DND-41 (cell line): ENCODE measurements around the gene SPAG16.

ENCODE experiments used
- ATAC-seq: fragments of 200-7000 bp; cut with Tn5 transposase; 3 replicates; pipeline ENCODE4 v1.9.1; 2021; ENCODE audit warnings: low read depth; ENCODE audit not compliant: insufficient read depth
- DNase-seq: peaks from one replicate; pipeline ENCODE4 v3.0.0-alpha.2; 2020
- H2AFZ ChIP-seq: 2 replicates; pipeline ENCODE4 v1.6.0; 2012; ENCODE audit warnings: low read depth, low read length
- H3K27ac ChIP-seq: 2 replicates; pipeline ENCODE4 v1.5.1; 2012; ENCODE audit warnings: low read length, inconsistent platforms
- H3K27me3 ChIP-seq: fragments of 200-600 bp; sonication (generic); 2 replicates; pipeline ENCODE4 v1.6.0; 2012; ENCODE audit warnings: low read length, mild to moderate bottlenecking, inconsistent platforms; ENCODE audit not compliant: insufficient read depth, poor library complexity
- H3K36me3 ChIP-seq: 2 replicates; pipeline ENCODE4 v1.5.1; 2012; ENCODE audit warnings: low read length, inconsistent platforms; ENCODE audit not compliant: insufficient read depth
- H3K4me1 ChIP-seq: 2 replicates; pipeline ENCODE4 v1.5.1; 2012; ENCODE audit warnings: mild to moderate bottlenecking, low read length; ENCODE audit not compliant: insufficient read depth
- H3K4me2 ChIP-seq: 2 replicates; pipeline ENCODE4 v1.6.0; 2012; ENCODE audit warnings: mild to moderate bottlenecking, moderate library complexity, low read length, inconsistent platforms; ENCODE audit not compliant: insufficient read depth
- H3K4me3 ChIP-seq, 2 experiments: fragments of 200-600 bp in 1 of 2; shearing (Covaris generic) in 1 of 2; 2 replicates each; pipeline ENCODE4 v1.5.1; 2012 to 2016; ENCODE audit warnings: inconsistent platforms in 2 of 2, low read length in 2 of 2, mild to moderate bottlenecking in 2 of 2, low read depth in 1 of 2, moderate library complexity in 1 of 2
- H3K79me2 ChIP-seq: 2 replicates; pipeline ENCODE4 v1.6.0; 2012; ENCODE audit warnings: low read length, inconsistent platforms; ENCODE audit not compliant: insufficient read depth
- H3K9ac ChIP-seq: 2 replicates; pipeline ENCODE4 v1.6.0; 2012; ENCODE audit warnings: low read depth, mild to moderate bottlenecking, inconsistent platforms, low read length, moderate library complexity
- H3K9me3 ChIP-seq: 2 replicates; pipeline ENCODE4 v1.5.1; 2012; ENCODE audit warnings: low read length, moderate library complexity, mild to moderate bottlenecking, inconsistent platforms; ENCODE audit not compliant: insufficient read depth, severe bottlenecking
- H4K20me1 ChIP-seq: 2 replicates; pipeline ENCODE4 v1.6.0; 2012; ENCODE audit warnings: low read length; ENCODE audit not compliant: insufficient read depth
- CTCF ChIP-seq: IDR thresholded peaks from 2 replicates; pipeline ENCODE4 v1.5.1; 2012; ENCODE audit warnings: borderline replicate concordance, low read length, moderate library complexity, mild to moderate bottlenecking; ENCODE audit not compliant: poor library complexity, severe bottlenecking; ENCODE audit errors: extremely low read depth
- EZH2 ChIP-seq: IDR thresholded peaks from 3 replicates; pipeline ENCODE4 v1.6.1; 2012; ENCODE audit warnings: borderline replicate concordance, low read depth, mild to moderate bottlenecking, moderate library complexity, low read length, inconsistent platforms; ENCODE audit not compliant: severe bottlenecking

SPAG16 gene

DNA sequence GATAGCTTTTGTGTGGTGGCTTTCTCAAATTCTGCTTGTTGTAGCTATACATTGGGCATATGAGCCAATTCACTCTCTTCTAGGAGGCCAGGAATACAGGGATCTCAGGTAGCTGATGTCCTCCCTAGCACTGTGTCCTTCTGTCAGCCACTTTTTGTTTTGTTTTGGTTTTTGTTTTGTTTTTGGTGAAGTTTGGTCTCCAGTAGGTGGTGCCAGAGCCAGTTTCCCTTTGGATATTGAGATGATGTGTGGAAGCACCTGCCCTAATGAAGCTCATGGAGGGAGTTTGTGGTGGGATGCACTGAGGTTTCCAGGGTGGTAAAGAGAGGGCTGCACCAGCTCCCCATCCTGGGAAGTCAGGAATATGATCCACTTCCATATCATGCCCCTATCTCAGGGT, 1026.1 kb downstream of the SPAG16 start:
- H3K4me2 ChIP-seq: no peak overlapping the region
- H4K20me1 ChIP-seq: no peaks in the 10 kb centered on the region
- H3K36me3 ChIP-seq: no peaks in the 10 kb centered on the region
- H3K27me3 ChIP-seq: no peaks in the 10 kb centered on the region
- H3K9me3 ChIP-seq: no peaks in the 10 kb centered on the region
- H3K79me2 ChIP-seq: no peaks in the 10 kb centered on the region
- no peaks in the 10 kb centered on the region for H3K4me1 ChIP-seq
- no peak overlapping the region for H3K9ac ChIP-seq
- ATAC-seq (peak; percentile 31; the same call in 1 of the 3 replicates), DNase-seq (no peak)
- no peak overlapping the region for H3K27ac ChIP-seq
- no peak overlapping the region for H3K4me3 ChIP-seq
- TF ChIP-seq EZH2 (no peak), CTCF (peak; percentile 45)
- H2AFZ ChIP-seq: no peak overlapping the region

DNA sequence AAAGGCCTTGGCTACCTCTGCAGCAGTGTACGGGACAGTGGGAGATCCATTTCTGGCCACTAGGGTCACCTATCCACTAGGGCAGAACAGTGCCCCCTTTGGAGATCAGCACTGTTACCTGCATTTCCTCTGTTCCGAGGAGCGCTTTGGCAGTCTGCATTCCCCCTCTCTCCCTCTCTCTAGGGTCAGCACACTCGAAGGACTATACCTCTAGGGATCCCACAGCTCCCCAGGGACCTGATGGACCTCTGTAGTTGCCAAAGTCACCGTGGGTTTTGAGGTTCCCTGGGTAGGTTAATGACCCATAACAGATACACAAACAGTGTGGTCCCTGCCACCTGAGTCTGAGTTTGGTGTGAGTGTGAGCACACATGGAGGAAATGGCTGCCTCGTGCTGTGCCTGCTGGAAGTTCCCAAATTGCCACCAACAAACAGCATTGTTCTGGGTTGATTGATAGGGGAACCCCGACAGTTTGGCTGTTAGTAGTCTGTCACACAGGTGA, 1026.8 kb downstream of the SPAG16 start:
- no peak overlapping the region for H2AFZ ChIP-seq
- TF ChIP-seq CTCF (peak; percentile 36), EZH2 (no peak)
- peak; percentile 29; the same call in 1 of the 3 replicates for ATAC-seq

GRCh38 chr2:214311931-214312749, 1027.9 kb downstream of the SPAG16 start:
- no peak for TF ChIP-seq EZH2
- no peak for TF ChIP-seq CTCF
- H3K79me2 ChIP-seq: no peaks in the 10 kb centered on the region
- H3K27ac ChIP-seq: no peak overlapping the region
- H3K4me3 ChIP-seq: no peak overlapping the region
- no peak overlapping the region for H2AFZ ChIP-seq
- H4K20me1 ChIP-seq: no peaks in the 10 kb centered on the region
- ATAC-seq (no peak), DNase-seq (no peak)
- H3K36me3 ChIP-seq: no peaks in the 10 kb centered on the region
- H3K4me2 ChIP-seq: no peak overlapping the region
- H3K27me3 ChIP-seq: no peaks in the 10 kb centered on the region
- H3K9me3 ChIP-seq: no peaks in the 10 kb centered on the region
- no peak overlapping the region for H3K9ac ChIP-seq
- H3K4me1 ChIP-seq: no peaks in the 10 kb centered on the region

More for the DNA sequence above, 1026.8 kb downstream of the SPAG16 start:
- H3K9ac ChIP-seq: no peak overlapping the region
- H3K4me3 ChIP-seq: no peak overlapping the region
- no peak overlapping the region for H3K27ac ChIP-seq
- H3K4me2 ChIP-seq: no peak overlapping the region
- no peaks in the 10 kb centered on the region for H3K4me1 ChIP-seq
- H3K9me3 ChIP-seq: no peaks in the 10 kb centered on the region
- no peaks in the 10 kb centered on the region for H3K79me2 ChIP-seq
- DNase-seq: no peak
- H3K36me3 ChIP-seq: no peaks in the 10 kb centered on the region
- H4K20me1 ChIP-seq: no peaks in the 10 kb centered on the region
- no peaks in the 10 kb centered on the region for H3K27me3 ChIP-seq
